PC-3 (cell line): ENCODE measurements around the gene GPR21.
A peak's percentile ranks its signal among the peaks of the same experiment; 100 is the strongest.

Source experiments
- EZH2 ChIP-seq: fragments of 300-600 bp; sonication (generic); IDR thresholded peaks from one replicate; pipeline ENCODE4 v1.6.1; 2017; ENCODE audit warnings: antibody characterized with exemption, mild to moderate bottlenecking, low read length; ENCODE audit not compliant: unreplicated experiment
- EZH2phosphoT487 ChIP-seq: fragments of 300-600 bp; sonication (generic); IDR thresholded peaks from 2 replicates; pipeline ENCODE4 v1.6.1; 2018; ENCODE audit warnings: mild to moderate bottlenecking, antibody characterized with exemption, low read length, borderline replicate concordance
- TF ChIP-seq, protein P1 (sequence below): fragments of 300-600 bp; sonication (generic); conservative IDR thresholded peaks from 2 replicates; pipeline ENCODE4 v1.5.1; 2017; ENCODE audit warnings: antibody characterized with exemption, low read depth, mild to moderate bottlenecking, low read length

DNA sequence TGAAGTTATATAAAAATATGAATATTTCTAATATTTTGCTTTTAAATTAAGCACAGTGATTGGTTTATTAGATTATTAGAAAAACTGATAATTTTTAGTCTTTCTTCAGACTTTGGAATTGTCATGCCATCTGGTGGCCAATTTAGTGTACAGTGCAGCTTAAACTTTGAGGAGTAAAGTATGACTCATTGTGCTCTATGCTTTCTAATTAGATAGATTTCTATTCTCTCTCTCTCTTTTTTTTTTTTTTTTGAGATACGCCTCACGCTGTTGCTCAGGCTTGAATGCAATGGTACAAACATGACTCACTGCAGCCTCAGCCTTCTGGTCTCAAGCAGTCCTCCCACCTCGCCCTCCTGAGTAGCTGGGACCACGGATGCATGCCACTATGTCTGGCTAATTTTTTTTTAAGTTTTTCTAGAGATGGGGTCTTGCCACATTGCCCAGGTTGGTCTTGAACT is 42.1 kb upstream of the GPR21 start:
- TF ChIP-seq, protein P1, sequence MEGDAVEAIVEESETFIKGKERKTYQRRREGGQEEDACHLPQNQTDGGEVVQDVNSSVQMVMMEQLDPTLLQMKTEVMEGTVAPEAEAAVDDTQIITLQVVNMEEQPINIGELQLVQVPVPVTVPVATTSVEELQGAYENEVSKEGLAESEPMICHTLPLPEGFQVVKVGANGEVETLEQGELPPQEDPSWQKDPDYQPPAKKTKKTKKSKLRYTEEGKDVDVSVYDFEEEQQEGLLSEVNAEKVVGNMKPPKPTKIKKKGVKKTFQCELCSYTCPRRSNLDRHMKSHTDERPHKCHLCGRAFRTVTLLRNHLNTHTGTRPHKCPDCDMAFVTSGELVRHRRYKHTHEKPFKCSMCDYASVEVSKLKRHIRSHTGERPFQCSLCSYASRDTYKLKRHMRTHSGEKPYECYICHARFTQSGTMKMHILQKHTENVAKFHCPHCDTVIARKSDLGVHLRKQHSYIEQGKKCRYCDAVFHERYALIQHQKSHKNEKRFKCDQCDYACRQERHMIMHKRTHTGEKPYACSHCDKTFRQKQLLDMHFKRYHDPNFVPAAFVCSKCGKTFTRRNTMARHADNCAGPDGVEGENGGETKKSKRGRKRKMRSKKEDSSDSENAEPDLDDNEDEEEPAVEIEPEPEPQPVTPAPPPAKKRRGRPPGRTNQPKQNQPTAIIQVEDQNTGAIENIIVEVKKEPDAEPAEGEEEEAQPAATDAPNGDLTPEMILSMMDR: peak; percentile 65
- TF ChIP-seq EZH2phosphoT487: no peak
- no peak for TF ChIP-seq EZH2
